Daoy (cell line): ENCODE data around the gene C11orf24. TPM values are rescaled to one million over a fixed set of nuclear protein-coding genes. Genes with fewer than 3 reads are reported as not detected.
"Not testable (repeated sequence)": the region's sequence is repeated elsewhere in the genome, so short reads cannot be mapped to it uniquely, and the experiment has no call there.

ENCODE experiments used
- DNase-seq: peaks from one replicate; pipeline ENCODE4 v3.0.0-alpha.2; 2015; ENCODE audit warnings: low read depth
- total RNA-seq: library from RNA; depleted of rRNA; stranded (reverse); fragments of >200 nt; shearing (Covaris generic); gene quantifications from 2 replicates; pipeline ENCODE4 v1.2.3, GENCODE V29; 2014

Gene C11orf24
- total RNA-seq, 1 experiment from 2014 or later: 32.2 TPM

DNA sequence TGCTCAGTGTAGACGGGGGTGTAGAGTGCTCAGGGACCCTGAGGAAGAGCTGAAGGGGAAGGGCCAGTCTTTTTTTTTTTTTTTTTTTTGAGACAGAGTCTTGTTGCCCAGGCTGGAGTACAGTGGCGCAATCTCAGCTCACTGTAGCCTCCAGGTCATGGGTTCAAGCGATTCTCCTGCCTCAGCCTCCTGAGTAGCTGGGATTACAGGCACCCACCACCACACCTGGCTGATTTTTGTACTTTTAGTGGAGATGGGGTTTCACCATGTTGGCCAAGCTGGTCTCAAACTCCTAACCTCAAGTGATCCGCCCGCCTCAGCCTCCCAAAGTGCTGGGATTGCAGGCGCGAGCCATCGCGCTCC is 27.7 kb upstream of the C11orf24 start:
- not testable (repeated sequence) for DNase-seq

DNA sequence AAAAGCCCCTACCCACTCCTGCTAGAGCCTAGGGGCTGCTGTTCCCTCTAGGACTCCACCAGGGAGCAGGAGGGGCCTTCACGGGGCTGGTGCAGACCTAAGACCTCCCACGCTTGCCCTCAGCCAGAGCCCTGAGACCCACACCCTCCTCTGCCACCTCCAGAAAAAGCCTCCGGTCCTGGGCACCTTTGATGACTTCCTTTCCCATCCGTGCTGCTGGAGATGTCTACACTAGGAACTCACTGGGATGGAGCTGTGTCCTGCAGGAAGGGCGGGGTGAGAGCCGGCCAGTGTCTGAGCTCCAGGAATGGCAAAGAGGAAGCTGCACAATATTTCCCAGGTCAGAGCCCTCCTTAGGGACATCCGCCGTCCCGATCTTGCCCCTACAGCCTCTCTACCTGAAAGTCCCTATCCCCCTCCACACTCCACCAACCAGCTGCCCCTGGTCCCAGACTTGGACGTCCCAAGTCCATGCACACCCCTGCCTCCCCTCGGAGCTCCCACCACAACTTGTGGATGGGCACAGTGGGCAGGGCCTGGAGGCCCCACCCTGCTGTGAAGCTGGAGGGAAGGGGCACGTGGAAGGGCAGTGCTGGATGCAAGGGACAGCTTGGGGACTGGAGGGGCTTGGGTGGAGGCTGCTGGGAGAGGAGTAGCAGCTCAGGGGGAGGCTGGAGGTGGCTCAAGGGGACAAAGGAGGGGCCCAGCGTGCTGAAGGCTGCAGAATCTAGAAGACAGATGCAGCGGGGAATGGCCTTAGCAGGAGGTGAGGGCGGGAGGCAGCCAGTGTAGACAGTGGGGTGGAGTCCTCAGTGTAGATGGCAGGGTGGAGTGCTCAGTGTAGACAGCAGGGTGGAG is 27.1 kb upstream of the C11orf24 start:
- no peak for DNase-seq

DNA sequence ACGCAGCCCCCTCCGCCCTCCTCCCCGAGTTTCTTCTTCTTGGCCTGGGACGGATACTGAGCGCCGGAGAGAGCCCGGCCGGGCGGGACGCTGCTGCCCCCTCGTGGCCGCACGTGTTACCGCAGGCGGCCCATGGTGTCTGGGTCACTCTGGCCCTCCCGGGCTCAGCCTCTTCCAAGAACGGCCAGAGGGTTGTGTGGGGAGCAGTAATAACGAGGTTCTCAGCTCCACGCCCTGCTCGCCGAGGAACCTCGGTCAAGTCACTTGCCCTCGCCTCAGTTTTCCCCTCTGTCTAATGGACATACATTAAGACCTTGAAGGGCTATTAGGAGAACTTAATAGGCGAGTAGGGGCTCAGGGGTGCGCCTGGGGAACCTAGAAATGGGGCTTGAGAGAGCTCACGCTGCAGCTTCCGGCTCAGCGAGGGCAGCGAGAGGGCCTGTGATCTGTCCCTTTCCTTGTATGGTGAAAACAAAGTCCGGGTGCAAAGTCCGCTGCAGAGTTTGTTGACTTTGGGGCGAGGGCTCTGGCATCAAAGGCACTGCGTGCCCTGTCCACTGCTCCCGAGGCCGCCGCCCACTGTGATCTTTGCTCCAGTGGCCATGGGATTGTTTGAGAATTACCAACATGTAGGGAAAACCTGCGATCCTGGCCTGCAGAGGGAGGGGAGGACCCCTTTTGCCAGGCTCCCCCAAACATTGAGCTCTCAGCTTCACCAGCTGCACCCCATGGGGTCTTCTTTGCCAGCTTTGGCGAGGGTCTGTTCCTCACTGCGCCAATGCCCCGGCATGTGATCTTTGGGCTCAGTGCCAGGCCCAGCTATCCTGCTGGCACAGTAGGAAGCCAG is 26.3 kb upstream of the C11orf24 start:
- DNase-seq: peak; percentile 70

DNA sequence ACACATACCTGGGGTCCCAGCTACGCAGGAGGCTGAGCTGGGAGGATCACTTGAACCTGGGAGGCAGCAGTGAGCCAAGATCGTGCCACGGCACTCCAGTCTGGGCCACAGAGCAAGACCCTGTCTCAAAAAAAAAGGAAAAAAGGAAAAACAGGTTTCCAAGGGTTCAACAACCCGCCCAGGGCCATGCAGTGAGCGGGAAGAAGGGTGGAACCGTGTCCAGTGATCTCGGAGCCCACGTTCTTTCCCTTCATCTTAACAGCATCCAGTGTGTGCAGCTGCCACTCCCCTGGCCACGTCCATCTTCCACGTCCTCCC is 25.7 kb upstream of the C11orf24 start:
- DNase-seq: no peak

DNA sequence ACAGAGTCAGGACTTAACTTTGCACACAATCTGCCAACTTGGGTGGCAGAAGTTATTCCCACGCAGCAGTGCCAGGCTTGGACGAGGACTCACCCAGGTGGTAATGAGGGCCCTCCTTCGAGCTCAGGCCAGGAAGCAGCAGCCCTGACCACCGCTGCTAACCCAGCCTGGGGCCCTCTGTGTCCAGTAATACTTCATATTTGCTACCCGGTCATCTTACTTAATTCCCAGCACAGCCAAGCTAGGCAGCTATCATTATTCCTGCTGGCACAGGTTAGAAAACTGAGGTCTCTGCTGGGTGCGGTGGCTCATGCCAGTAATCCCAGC is 25.2 kb upstream of the C11orf24 start:
- no peak for DNase-seq

DNA sequence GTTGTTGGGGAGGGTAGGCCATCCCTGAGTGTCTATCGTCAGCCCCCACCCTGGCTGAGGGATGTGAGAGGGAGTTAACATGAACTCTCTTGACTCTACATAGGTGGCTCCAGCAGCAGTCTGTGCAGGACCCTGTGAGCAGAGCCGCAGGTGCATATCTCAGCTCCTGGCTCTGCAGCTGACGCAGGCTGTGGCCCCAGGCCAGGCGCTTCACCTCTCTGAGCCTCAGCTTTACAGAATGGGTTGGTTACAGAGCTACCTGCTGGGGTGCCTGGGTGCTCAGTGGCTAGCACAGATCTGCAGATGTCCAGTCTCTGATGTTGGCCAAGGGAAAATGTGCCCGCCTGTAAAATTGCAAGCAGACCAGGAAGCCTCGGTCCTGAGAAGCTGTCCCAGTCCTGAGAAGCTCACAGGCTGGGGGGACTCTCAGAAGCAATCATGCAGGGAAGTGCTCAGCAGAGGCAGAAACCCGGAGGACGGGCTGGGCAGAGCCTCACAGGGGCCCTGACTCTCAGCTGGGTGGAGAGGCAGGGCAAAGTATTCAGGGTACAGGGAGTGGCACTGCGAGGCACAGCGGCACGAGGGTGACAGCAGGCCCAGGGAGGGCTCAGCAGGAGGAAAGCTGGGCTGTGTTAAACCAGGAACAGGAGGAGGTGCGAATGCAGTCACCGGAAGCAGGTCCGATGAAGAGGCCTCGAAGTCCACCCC is 24.7 kb upstream of the C11orf24 start:
- peak; percentile 1 for DNase-seq

DNA sequence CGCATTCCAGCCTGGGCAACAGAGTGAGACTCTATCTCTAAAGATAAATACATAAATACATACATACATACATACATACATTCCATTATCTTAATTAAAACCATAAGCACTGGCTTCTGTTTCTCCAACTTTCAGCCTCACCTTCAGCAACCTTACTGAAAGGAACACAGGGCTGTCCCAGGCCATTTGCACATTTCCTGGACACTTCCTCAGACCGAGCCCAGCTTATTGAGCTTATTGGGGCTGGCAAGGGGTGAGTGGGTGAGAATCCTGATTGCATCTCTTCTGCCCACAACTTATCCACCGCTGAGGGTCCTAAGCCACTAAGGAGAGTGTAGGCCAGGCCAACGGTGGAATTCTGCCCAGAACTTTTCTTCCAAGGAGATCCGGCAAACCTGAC is 24.2 kb upstream of the C11orf24 start:
- no peak for DNase-seq

DNA sequence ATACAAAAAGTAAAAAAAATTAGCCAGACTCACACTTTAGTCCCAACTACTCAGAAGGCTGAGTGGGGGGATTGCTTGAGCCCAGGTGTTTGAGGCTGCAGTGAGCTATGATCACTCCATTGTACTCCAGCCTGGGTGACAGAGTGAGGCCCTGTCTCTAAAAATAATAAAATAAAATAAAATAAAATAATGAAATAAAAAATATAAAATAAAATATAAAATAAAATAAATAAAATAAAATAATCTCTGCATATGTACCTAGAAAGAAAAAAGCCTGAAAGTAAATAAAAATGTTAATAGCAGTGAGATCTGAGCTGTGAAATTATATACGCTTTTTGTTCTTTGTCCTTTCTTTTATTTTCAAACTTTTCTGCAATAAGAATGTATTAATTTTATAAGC is 23.5 kb upstream of the C11orf24 start:
- DNase-seq: no peak

DNA sequence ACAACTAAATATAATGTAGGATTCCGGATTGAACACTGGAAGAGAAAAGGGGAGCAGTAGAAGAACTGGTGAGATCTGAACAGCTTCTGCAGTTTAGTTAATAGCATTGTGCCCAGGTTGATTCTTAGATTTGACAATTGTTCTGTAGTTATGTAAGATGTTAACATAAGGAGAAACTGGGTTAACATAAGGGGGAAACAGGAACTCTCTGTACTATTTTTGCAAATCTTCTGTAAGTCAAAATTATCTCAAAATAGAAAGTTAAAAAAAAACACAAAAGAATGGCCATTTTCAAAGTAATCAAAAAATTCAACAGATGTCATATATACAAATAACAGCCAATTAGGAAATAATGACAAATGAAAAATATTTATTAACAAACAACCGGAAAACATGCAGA is 21.9 kb upstream of the C11orf24 start:
- no peak for DNase-seq

DNA sequence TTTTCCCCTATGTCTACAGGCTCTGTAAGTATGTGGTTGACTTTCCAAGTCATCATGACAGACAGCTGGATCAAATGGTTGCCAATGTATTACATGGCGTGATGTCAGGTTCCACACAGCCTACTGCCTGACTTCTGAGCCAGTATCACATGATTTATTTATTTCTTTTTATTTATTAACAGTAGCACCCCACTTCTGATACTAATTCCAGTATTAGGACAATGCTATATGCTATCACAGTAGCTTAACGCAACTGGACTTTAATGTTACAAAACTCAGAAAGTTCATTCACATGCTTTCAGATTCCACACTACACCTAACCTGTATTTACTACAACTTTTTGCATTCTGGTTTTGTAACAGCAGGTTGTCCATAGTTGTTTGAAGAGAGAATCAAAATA is 17.7 kb upstream of the C11orf24 start:
- no peak for DNase-seq

DNA sequence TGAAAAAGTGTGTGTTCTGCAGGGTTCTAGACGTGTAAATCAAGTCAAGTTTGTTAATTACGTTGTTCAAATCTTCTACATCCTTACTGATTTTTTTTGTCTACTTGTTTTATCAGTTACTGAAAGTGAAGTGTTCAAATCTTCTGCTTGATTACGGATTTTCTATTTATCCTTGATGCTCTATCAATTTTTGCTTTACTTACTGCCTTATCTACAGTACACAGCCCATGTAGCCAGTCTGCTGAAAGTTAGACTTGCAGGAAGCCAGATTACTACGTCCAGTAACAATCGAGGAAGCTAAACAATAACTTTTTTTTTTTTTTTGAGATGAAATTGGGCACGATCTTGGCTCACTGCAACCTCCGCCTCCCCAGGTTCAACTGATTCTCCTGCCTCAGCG is 15.6 kb upstream of the C11orf24 start:
- no peak for DNase-seq

DNA sequence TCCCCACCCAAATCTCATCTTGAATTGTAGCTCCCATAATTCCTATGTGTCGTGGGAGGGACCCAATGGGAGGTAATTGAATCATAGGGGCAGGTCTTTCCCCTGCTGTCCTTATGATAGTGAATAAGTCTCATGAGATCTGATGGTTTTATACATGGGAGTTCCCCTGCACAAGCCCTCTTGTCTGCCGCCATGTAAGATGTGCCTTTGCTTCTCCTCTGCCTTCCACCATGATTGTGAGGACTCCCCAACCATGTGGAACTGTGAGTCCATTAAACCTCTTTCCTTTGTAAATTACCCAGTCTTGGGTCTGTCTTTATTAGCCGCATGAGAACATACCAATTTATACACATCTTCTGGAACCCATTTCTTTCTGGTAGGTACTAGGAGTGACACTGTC is 12.8 kb upstream of the C11orf24 start:
- not testable (repeated sequence) for DNase-seq

DNA sequence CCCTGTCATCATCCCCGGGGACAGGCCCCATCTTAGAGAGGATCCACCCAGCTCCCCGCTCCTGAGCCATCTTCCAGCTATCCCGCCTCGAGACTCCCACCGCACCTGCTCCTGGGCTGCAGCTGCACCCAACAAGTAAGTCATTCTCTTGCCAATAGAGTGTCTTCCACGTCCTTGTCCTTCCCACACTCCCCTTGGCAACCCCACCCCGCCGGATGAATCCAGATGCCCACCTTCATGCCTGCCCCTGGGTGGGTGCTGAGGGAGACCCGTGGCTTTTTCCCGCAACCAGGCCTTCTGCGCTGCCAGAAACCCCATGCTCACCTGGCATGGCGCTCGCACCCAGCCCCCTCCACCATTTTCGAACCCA is 11.1 kb upstream of the C11orf24 start:
- DNase-seq: no peak

DNA sequence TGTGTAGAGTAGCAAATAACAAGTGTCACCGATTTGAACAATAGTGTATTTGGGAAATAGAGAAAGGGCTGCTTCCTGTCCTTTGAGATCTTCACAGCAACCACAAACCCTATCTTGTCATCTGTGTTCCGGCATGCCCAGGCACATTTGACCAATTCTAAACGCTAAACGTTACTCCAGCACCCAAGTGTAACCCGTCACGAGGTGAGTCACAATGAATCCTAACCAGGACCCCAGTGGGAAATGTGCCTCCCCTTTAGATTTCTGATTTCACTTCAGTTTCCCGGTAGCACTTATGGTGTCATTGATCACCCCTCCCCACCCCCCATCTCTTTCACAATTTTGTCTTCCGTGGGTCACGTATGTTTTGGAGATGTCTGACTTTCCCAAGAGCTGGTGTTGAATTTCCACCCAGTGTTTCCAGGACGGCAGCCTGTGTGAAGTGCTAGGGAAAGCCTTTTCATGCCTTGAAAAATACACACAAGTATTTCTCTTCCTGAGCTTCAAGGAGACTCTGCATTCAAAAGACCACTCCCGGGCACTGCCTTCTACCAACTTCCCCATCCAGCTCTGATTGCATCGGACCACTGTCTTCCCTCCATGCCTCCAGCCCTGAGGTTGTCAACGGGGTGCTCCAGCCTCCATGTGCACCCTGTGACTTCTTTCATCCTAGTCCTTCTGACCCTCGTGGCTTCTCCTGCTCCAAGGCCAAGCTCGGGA is 10.5 kb upstream of the C11orf24 start:
- no peak for DNase-seq

DNA sequence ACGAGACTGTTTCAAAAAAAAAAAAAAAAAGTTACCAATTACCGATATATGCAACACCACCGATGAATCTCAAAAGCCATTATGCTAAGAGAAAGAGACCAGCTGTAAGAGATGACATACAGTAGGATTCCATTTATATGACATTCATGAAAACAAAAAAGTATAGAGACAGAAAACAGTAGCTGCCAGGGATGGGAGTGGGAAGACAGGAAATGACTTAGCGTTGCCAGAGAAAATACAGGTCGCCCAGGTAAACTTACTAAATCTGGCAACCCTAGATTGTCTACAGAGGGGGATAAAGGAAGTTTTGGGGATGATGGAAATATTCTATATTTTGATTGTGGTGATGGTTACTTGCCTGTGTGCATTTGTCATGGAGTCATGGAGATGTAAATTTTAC is 7.9 kb upstream of the C11orf24 start:
- DNase-seq: no peak

DNA sequence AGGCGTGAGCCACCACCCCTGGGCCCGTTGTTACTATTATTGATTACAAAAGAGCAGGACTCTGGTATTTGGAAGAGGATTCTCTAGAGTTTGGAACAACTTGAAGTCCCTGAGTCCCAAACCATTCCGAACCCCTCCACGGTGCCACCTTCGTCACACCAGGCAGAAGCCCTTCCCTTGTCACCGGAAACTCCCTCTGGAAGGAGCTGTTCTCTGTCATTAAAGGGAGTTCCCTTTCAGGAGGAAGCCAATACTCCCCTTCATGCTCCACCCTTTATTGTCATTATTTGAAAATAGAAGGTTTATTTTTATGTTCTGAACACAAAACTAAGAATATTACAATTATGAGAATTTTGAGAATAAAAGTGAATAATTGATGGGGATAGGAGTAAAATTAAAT is 5.1 kb upstream of the C11orf24 start:
- no peak for DNase-seq

DNA sequence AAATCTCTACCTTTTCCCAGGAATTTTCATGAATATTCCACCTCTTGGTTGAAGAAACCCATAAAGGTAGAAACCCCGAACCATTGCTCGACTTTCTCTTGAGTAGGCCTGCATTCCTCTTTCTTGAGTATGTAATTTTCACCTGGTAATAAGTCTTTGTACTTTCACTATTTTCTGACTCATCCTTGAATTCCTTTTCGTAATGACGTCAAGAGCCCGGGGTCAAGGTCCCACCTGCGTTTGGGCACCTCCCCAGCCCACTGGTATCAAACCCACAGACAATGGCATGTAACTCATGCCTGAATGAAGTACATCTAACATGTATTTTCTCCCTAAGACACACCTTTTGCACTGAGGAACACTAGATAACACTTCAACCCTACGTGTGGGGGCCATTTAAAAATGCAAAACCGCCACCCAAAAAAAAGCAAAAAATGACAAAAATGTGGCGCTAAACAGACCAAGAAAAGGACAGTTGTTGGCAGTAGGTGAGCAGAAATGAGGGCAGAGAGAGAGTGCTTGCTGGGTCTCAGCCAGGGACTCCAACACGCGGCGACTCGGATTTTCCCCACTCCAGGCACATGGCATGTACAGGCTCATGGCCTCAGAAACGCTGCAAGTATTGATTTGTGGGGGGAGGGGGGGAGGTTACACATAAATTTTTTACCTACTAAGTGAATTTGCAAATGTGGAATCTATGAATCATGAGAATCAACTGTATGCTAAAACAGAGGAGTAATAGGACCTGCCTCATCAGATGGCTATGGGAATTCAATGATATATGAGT is 4.1 kb upstream of the C11orf24 start:
- no peak for DNase-seq

DNA sequence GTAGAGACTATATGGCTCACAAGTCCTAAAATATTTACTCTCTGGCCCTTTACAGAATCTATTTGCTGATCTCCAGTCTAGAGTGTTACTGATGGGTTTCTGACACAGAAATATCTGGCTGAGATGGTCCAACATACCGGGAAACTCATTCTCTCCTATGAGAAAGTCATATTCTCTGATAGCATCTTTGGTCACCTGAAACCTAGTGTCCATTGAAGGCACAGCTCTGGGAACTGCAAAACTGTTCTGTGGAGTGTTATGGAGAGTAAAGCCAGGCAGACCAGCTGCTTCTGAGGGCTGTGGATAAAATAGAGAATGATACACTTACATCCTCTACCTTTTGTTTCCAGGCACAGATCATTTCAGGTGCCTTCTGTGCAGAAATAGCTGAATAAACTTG is 2.5 kb upstream of the C11orf24 start:
- DNase-seq: no peak

DNA sequence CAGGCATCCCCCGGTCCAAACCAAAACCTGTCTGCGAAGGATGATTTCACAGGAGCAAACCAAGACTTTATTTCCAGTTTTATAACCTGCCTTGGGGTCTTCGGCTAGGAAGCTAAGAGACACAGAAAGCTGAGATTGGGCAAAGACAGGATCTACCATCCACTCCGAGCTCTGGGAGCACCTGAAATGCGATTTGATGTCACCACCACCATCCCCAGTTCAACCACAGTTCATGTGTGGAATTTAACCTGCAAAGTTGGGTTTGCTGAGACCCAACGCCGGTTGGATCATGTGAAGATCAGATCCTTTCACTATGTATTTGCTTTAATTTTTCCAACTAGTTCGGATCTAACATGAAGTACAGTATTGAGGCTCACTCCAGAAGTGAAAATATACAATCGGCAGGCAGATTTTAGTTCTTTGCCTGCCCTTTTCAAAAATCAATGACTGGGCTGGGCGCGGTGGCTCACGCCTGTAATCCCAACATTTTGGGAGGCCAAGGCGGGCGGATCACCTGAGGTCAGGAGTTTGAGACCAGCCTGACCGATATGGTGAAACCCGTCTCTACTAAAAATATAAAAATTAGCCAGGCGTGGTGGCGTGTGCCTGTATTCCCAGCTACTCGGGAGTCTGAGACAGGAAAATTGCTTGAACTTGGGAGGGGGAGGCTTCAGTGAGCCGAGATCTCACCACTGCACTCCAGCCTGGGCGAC is 1.4 kb upstream of the C11orf24 start:
- DNase-seq: no peak

DNA sequence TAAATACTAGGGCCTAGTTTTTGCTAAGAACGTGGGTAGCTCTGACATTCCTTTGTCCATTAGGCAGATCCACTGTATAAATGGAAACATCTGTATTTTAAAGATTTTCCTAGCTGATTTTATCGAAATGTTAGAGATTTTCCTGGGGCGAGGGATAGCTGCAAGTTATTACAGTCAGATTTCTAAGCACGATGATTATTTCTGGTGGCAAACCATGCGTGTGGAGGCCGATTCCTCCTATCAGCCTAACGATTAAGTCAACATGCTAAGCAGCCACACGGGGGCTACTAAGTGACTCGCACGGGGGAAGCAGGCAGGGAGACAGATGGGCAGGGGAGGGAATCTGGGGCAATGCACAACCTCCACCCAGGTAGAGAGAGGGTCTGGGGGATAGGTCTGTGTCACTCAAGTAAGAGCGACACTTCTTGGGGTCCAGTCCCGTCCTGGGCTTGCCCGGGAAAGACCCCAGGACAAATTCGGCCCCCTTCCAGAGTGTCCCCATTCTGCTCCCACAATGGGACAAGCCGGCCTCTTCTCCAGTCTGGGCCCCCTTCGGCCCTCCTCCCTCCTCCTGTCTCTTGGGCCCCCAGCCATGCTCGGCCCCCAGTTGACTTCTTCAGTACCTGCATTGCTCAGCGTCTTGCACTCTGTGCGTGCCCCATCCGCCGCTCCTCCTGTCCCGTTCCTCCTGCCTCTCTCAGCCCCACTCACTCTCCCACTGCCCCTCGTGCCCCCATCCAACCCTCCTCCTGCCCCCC is 571 bp downstream of the C11orf24 start:
- DNase-seq: peak; percentile 80
